ENCODE results near the gene FIBCD1. TPM values are rescaled to one million over a fixed set of nuclear protein-coding genes. Genes with fewer than 3 reads are reported as not detected.
"Not testable (repeated sequence)": the region's sequence is repeated elsewhere in the genome, so short reads cannot be mapped to it uniquely, and the experiment has no call there.

Gene FIBCD1
- total RNA-seq, 2 experiments from 2014 or later: not detected

DNA sequence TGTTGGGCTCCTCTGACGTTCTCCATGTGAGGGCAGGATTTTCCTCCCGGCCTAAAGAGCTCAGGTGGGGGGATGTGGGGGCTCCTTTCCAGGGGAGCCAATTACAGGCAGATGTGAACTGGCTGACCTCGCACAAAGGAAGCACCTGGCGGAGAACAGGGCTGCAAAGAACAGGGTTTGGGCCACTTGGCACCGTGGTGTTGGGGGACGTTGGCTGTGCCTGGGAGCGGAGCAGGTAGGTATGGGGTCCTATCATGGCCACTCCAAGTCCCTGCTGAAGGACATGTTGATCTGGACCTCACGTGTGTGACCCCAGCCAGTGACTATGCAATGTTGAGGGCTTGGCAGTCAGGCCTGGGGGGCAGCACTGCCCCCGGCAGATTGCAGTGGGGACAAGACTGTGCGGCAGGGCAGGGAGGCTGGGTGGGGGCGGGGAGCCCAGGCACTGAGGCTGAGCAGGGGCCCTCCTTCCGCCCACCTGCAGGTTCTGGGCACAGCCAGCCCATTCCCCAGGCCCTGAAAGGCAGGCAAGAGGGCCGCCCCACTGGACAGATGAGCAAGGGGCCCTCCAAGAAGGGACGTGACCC lies 19.4 kb downstream of the FIBCD1 start:
- no peaks in the 10 kb centered on the region for H3K9me3 Mint-ChIP-seq
- no peak overlapping the region for H3K27ac Mint-ChIP-seq
- CTCF ChIA-PET: no interaction called here
- no peak for DNase-seq
- peaks cover 6% of the 10 kb centered on the region for H3K27me3 Mint-ChIP-seq (ENCODE audit: low read depth)
- intact Hi-C loops (cut with micrococcal nuclease): no loop called here
- no peak overlapping the region for H3K4me3 Mint-ChIP-seq
- H3K36me3 Mint-ChIP-seq (ENCODE audit: low read depth): no peaks in the 10 kb centered on the region
- H3K4me1 Mint-ChIP-seq (ENCODE audit: low read depth): no peaks in the 10 kb centered on the region

DNA sequence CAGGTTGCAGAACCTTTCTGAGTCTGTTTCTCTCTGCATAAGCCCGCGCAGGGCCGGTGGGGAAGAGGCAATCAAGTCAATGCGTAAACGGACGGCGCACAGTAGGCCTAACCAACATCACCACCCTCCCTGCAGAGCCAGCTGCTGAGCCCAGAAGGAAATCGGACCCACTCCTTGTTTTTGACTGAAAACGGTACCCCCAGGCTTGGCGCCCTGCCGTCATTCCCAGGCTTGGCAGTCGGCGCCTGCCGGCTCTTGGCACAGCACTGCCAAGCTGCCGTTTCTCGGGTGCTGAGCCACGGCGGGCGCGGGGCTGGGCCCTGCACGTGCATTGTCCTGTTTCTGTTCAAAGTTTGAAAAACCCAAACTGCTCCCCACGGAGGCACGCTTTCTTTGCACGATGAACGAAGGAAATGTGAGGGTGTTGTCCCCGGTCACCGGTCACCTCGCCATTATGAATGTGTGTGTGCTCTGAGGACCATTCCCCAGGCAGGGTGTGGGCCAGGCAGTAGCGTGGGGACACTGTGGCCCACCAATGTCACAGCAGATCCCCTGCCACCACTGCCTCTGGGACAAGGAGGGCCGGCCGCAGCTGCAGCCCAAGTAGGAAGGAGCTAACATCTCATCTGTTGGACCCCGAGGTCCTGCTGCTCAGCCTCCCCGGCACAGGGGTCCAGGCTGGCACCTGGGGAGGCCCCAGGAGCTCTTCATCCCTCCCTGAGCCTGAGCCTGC lies 20.1 kb downstream of the FIBCD1 start:
- Mint-ChIP-seq H3K27me3 (ENCODE audit: low read depth) (peaks cover 6% of the 10 kb centered on the region), H3K36me3 (ENCODE audit: low read depth) (no peaks in the 10 kb centered on the region), H3K4me3 (no peak overlapping the region), H3K27ac (no peak overlapping the region), H3K4me1 (ENCODE audit: low read depth) (no peaks in the 10 kb centered on the region), H3K9me3 (no peaks in the 10 kb centered on the region)
- intact Hi-C loops (cut with micrococcal nuclease): no loop called here
- no peak for DNase-seq
- CTCF ChIA-PET: no interaction called here

DNA sequence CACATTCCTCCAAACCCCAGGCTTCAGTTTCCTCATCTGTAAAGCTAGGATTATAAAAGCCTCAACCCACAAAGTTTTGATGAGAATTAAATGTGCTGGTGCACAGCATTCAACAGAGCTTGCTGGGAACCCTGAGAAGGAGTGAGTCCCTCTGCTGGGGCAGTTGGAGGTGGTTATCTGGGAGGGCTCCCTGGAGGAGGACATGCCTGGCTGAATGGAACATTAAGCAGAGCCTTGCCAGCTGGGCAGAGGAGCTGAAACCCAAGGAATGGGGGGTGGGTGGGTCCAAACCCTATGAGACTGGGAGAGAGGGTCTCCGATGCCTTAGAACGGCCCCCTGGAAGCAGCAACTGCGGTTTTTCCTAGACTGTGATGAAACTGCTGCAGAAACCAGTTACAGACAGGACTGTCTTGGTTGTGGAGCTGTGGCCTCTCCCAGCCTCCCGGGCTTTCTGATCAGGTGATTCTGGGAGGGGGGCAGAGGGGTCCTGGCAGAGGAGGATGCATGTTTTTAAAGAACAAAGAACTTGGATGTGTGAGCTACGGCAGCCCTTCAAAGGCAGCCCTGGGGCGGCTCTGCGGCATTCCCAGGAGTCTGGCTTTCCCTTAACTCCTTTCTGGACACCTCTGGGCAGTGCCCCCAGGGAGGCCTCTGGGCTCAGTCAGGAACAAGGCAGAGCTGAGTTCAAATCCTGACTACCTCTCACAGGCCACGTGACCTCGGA lies 20.8 kb downstream of the FIBCD1 start:
- H3K27me3 Mint-ChIP-seq (ENCODE audit: low read depth): peaks cover 6% of the 10 kb centered on the region
- no peaks in the 10 kb centered on the region for H3K36me3 Mint-ChIP-seq (ENCODE audit: low read depth)
- intact Hi-C loops (cut with micrococcal nuclease): no loop called here
- H3K9me3 Mint-ChIP-seq: no peaks in the 10 kb centered on the region
- CTCF ChIA-PET: no interaction called here
- no peak overlapping the region for H3K27ac Mint-ChIP-seq
- no peak overlapping the region for H3K4me3 Mint-ChIP-seq
- no peaks in the 10 kb centered on the region for H3K4me1 Mint-ChIP-seq (ENCODE audit: low read depth)
- no peak for DNase-seq

DNA sequence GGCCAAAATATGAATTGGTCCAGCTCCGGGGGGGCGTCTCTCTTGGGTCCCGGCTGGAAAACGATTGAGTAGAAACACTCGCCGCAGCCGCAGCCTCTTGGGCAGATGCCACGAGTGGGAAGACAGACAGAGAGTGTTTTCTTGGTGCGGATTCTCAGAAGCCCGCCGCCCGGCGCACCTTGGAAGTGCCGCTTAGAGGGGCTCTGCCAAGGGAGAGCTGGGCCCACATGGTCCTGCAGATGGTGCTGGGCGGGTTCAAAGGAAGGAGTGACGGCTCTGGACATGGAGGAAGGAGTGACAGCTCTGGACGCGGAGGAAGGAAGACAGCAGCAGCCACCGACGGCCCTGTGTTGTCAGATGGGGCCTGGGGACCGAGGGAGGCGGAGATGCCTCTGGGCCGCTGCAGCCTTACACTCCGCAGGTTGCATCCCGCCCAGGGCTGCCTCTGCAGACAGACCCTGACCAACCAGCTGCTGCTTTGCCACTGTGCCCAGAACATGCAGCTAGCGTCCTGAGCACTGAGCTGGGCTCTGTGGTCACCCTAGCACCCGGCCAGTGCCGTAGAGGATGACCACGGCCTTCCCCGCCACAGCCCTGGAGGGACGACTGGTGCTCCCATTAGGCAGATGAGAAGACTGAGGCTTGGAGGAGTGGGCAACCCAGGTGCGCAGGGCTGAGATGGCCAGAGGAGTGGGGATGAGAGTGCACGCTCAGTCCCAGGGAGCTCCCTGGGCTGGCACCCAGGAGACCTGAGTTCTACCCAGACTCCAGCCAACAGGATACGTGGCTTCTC lies 21.7 kb downstream of the FIBCD1 start:
- no peaks in the 10 kb centered on the region for H3K36me3 Mint-ChIP-seq (ENCODE audit: low read depth)

DNA sequence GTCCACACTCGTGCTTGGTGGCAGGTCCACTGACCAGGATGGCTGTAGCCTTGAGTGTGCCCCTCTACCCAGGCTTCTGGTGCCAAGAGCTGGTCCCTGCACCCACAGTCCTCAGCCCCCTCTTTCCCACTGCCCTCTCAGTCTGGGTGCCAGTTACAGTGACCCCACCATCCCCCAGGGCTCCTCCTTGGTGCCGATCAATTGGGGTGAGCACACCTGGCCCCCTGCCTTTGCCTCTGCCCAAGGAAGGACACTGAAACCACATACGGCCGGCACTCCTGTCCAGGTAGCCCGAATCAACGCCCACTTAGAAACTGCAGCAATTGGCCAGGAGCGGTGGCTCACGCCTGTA lies 24.0 kb downstream of the FIBCD1 start:
- no peaks in the 10 kb centered on the region for H3K4me1 Mint-ChIP-seq (ENCODE audit: low read depth)

More for the DNA sequence above, 21.7 kb downstream of the FIBCD1 start:
- DNase-seq: no peak
- no peaks in the 10 kb centered on the region for H3K27me3 Mint-ChIP-seq (ENCODE audit: low read depth)
- no peaks in the 10 kb centered on the region for H3K4me1 Mint-ChIP-seq (ENCODE audit: low read depth)
- H3K9me3 Mint-ChIP-seq: no peaks in the 10 kb centered on the region
- intact Hi-C loops (cut with micrococcal nuclease): no loop called here
- H3K4me3 Mint-ChIP-seq: no peak overlapping the region
- no peak overlapping the region for H3K27ac Mint-ChIP-seq
- CTCF ChIA-PET: no interaction called here

DNA sequence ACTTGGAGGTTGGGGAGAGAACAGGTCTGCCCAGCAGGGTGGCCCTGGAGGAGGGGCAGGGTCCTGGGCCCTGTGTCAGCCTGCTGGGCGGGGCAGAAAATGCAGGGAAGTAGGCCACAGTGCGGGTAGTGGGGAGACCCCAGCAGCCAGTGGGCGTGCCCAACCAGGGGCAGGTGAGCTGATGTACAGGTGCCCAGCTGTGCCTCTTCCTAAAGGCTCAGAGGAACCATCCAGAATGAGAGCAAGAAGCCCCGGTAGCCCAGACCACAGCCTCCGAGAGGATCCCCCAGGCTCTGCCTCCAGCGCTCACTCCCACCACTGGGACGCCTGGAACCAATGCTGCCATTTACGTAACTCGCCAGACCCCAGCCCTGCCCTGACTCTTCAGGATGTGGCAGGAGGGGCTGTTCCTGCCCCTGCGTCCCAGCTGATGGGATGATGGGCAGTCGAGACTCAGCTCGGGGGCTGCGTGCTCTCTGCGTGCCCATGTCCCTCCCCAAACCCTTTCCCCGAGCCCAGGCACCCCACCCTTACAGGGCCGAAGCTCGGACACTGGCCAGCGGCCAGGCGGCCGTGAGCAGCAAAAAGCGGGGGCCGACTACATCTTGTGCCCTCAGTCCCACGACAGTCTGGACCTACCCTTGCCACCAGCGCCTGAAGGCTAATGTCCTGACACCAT lies 24.5 kb downstream of the FIBCD1 start:
- H3K4me3 Mint-ChIP-seq: no peak overlapping the region
- intact Hi-C loops (cut with micrococcal nuclease): no loop called here

More for the DNA sequence above, 24.0 kb downstream of the FIBCD1 start:
- intact Hi-C loops (cut with micrococcal nuclease): no loop called here
- CTCF ChIA-PET: no interaction called here
- no peak overlapping the region for H3K27ac Mint-ChIP-seq
- DNase-seq: no peak
- H3K36me3 Mint-ChIP-seq (ENCODE audit: low read depth): no peaks in the 10 kb centered on the region
- H3K4me3 Mint-ChIP-seq: no peak overlapping the region
- no peaks in the 10 kb centered on the region for H3K27me3 Mint-ChIP-seq (ENCODE audit: low read depth)
- H3K9me3 Mint-ChIP-seq: no peaks in the 10 kb centered on the region

DNA sequence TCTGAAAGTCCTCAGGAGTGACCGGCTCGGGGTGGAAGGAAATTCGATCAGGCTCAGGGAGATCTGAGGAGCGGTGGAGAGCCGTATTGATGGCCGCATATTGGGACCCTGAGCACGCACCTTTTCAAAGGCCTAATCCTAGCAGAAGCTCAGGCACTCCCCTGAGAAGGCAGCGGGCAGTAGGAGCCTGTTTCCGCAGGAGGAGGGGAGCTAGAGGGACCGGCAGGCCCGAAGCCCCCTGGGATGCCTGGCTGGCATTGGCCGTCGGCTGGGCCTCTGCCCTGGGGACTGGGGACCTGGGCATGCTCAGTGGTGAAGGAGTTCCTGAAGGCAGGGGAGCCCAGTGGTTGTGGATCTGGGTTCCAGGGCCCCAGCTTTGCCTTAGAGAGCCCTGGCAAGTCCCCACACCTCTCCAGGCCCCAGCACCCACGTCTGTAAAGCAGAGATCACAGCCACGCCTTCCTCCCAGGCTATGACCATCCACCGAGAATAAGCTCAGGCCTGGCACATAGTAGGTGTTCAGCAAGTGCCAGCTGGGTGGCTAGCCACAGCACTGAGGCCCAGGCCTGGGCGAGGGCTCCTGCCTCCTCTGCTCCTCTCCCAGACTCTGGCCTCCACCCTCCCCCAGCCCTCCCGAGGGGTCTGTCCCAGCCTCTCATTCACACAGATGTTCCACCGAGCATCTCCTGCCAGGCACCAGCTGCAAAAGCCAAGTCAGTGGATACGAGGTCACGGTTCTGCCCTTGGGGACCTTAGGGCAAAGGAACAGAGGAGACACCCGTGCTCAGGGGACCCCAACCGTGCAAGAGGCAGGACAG lies 25.2 kb downstream of the FIBCD1 start:
- Mint-ChIP-seq H3K36me3 (ENCODE audit: low read depth) (no peaks in the 10 kb centered on the region), H3K4me3 (no peak overlapping the region)

More for the DNA sequence above, 24.5 kb downstream of the FIBCD1 start:
- Mint-ChIP-seq H3K27me3 (ENCODE audit: low read depth) (no peaks in the 10 kb centered on the region), H3K9me3 (no peaks in the 10 kb centered on the region), H3K27ac (no peak overlapping the region), H3K4me1 (ENCODE audit: low read depth) (no peaks in the 10 kb centered on the region), H3K36me3 (ENCODE audit: low read depth) (no peaks in the 10 kb centered on the region)
- no peak for DNase-seq
- CTCF ChIA-PET: no interaction called here

DNA sequence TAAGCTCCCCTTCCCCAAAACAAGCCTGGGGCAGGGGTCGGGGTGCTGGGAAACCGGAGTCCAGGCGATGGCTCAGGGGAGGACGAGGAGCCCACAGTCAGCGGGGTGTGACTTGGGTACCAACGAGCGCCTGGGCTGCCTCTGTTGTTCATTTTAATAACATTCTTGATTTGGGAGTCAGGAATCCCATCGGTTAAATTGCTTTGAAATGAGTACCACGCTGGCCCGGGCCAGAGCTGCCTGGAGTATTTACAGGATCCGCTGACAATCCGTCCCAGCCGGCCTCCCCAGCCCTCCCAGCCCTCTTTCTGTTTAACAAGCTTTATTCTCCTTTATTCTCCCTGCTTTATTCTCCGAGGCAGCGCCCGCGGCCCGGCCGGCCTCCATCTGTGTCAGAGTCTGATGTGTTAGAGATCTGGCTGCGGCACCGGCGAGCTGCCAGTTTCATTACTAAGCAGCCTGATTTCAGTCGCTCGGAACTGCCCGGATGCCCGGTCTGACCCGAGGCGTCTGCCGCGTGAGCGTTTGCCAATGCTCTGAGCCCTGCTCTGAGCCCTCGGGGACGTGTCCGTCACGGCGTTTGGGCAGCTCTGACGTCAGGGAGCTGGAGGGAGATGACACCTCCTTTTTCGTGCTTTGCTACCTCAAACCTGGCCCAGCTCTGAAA lies 26.0 kb downstream of the FIBCD1 start:
- no peaks in the 10 kb centered on the region for H3K4me1 Mint-ChIP-seq (ENCODE audit: low read depth)
- H3K27me3 Mint-ChIP-seq (ENCODE audit: low read depth): no peaks in the 10 kb centered on the region
- intact Hi-C loops (cut with micrococcal nuclease): no loop called here
- no peak overlapping the region for H3K4me3 Mint-ChIP-seq
- no peak overlapping the region for H3K27ac Mint-ChIP-seq
- CTCF ChIA-PET: no interaction called here
- no peaks in the 10 kb centered on the region for H3K36me3 Mint-ChIP-seq (ENCODE audit: low read depth)
- H3K9me3 Mint-ChIP-seq: no peaks in the 10 kb centered on the region
- DNase-seq: no peak

More for the DNA sequence above, 25.2 kb downstream of the FIBCD1 start:
- CTCF ChIA-PET: no interaction called here
- no peaks in the 10 kb centered on the region for H3K9me3 Mint-ChIP-seq
- H3K27ac Mint-ChIP-seq: no peak overlapping the region
- no peaks in the 10 kb centered on the region for H3K4me1 Mint-ChIP-seq (ENCODE audit: low read depth)
- DNase-seq: no peak
- no peaks in the 10 kb centered on the region for H3K27me3 Mint-ChIP-seq (ENCODE audit: low read depth)
- intact Hi-C loops (cut with micrococcal nuclease): no loop called here

DNA sequence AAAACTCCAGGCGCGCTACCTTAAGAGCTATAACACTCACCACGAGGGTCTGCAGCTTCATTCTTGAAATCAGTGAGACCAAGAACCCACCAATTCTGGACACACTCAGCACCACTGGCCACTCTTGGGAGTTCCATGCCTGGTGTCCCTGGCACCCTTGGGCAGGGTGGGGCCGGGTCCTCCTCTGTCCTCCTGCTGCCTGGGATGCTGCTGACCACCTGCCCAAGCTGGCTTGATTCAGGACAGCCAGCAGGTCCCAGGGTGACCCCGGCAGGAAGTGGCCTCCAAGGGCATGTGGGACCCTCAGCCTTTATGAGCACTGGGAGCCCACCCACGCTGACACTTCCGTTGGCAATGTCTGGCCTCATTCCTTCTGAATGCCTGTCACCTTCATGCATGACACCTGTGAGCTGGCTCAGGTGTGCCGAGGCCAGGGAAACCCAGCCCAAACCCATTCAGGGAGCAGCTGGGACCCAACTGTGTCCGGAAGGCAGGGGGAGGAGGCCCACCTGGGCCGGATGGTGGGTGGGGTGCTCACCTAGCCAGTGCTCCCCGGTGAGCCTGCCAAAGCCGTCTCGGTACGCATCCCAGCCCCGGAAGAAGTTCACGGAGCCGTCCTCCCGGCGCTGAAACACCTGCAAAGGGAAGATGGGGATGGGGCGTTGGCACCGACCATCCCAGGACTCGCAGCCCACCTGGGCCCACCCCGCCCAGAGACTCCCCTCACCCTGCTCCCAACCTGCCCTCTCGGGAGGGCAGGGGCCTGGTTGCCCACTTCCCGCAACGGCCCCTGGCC lies 27.6 kb downstream of the FIBCD1 start:
- Mint-ChIP-seq H3K36me3 (ENCODE audit: low read depth) (no peaks in the 10 kb centered on the region), H3K27ac (no peak overlapping the region), H3K4me3 (no peak overlapping the region), H3K9me3 (no peaks in the 10 kb centered on the region), H3K4me1 (ENCODE audit: low read depth) (no peaks in the 10 kb centered on the region), H3K27me3 (ENCODE audit: low read depth) (no peaks in the 10 kb centered on the region)
- CTCF ChIA-PET: interaction anchor here (1.1 kb wide), 1 partner anchor 34 kb away, joined by 3 read pairs; no protein-coding TSS in a partner anchor
- DNase-seq: no peak
- intact Hi-C loops (cut with micrococcal nuclease): no loop called here

DNA sequence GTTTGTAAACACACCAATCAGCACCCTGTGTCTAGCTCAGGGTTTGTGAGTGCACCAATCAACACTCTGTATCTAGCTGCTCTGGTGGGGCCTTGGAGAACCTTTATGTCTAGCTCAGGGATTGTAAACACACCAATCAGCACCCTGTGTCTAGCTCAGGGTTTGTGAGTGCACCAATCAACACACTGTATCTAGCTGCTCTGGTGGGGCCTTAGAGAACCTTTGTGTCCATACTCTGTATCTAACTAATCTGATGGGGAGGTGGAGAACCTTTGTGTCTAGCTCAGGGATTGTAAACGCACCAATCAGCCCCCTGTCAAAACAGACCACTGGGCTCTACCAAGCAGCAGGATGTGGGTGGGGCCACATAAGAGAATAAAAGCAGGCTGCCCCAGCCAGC lies 28.4 kb downstream of the FIBCD1 start:
- CTCF ChIA-PET: interaction anchor here (1.1 kb wide), 1 partner anchor 35 kb away, joined by 3 read pairs; no protein-coding TSS in a partner anchor
- intact Hi-C loops (cut with micrococcal nuclease); H3K9me3 Mint-ChIP-seq; DNase-seq; H3K27ac Mint-ChIP-seq; H3K27me3 Mint-ChIP-seq (ENCODE audit: low read depth); H3K4me3 Mint-ChIP-seq; H3K4me1 Mint-ChIP-seq (ENCODE audit: low read depth); H3K36me3 Mint-ChIP-seq (ENCODE audit: low read depth): not testable (repeated sequence)
